HG03175 (cell line): Measurements from ENCODE around the gene TSSK6.
"Not testable (repeated sequence)": the region's sequence is repeated elsewhere in the genome, so short reads cannot be mapped to it uniquely, and the experiment has no call there.

Experiments
- ATAC-seq: cut with Tn5 transposase; IDR thresholded peaks from one replicate; pipeline ENCODE4 v1.9.1; 2021; ENCODE audit warnings: mild to moderate bottlenecking, moderate library complexity; ENCODE audit not compliant: unreplicated experiment

Gene TSSK6

GRCh38 chr19:19488875-19489690 is 26.3 kb downstream of the TSSK6 start:
- peak; percentile 73 for ATAC-seq

GRCh38 chr19:19487950-19488874 is 27.1 kb downstream of the TSSK6 start:
- no peak for ATAC-seq

DNA sequence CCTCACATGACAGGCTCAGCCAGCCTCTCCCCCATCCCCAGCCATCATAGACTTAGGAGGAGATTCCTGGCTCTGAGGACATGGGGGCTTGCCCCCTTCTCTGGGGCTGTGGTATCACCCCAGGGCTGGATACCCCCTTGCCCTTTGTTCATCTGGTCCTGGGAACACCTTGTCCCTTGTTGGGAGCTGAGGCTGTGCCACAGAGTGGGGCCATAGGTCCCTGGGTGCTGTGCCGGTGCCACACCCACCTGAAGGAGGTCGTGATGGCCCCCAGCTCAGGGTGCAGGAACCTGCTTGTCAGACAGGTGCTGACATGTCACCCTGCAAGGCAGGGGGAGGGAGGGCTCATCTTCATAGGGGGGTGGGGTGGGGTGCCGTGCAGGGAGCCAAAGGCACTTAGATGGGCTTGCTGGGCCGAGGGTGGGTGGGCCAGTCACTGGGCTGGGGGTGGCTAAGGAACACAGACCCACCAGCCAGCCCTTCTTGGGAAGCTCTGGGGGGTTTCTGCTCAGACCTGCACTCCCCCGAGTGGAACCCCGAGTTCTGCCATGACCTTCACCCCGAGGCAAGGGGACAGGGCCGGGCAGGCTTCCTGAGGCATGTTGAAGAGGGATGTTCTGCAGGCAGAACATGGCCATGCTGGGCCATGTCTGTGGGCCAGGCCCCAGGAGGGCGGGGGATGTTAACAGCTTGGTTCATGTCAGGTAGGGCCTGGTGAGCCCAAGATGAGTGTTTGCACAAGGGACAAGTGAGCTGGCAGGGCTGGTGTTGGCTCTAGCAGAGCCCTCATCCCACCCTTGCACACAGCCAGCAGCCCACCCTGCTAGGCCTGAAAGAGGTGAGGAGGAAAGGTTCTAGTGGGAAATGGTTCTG is 28.0 kb downstream of the TSSK6 start:
- no peak for ATAC-seq

GRCh38 chr19:19486343-19487076 is 28.8 kb downstream of the TSSK6 start:
- no peak for ATAC-seq

- no peak for ATAC-seq
Measured at GRCh38 chr19:19485998-19486290, 29.4 kb downstream of the TSSK6 start.

DNA sequence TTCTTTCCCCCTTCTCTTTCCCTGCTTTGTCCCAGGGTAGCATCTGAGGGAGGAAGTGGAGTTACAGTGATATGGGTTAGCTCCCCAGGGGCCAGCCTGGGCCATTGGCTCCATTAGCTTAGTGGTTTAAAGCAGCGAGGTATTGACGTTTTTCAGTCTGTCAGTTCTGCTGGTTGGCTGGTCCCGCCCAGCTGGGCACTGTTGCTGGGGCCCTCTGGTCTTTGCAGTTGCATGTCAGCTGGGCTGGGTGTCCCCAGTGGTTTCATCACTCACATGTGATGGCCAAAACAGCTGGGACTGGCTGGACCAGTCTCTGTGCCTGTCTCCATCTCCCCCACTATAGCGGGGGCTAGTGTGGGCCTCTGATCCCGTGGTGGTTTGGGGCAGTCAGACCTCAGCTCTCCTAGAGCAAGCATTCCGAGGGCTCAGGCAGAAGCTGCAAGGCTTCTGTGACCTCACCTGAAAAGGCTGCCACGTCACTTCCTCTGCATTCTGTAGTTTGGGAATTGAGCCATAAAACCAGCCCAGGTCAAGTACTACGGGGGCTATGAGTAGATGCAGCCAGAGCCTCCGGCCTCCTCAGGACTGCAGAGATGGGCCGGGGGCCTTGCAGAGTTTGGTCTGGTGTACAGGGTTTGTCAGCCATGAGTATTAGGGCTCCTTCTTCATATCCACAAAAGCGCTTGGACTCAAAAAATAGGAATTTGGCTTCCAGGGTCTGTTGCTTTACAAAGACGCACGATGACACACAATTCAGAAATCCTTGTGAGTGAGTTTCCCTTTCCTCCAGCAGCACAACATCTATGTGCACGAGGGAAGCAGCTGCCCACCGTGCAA is 30.0 kb downstream of the TSSK6 start:
- ATAC-seq: no peak

- no peak for ATAC-seq
Measured at GRCh38 chr19:19482809-19483596, 32.3 kb downstream of the TSSK6 start.

- ATAC-seq: no peak
Measured at GRCh38 chr19:19480688-19481087, 34.7 kb downstream of the TSSK6 start.

DNA sequence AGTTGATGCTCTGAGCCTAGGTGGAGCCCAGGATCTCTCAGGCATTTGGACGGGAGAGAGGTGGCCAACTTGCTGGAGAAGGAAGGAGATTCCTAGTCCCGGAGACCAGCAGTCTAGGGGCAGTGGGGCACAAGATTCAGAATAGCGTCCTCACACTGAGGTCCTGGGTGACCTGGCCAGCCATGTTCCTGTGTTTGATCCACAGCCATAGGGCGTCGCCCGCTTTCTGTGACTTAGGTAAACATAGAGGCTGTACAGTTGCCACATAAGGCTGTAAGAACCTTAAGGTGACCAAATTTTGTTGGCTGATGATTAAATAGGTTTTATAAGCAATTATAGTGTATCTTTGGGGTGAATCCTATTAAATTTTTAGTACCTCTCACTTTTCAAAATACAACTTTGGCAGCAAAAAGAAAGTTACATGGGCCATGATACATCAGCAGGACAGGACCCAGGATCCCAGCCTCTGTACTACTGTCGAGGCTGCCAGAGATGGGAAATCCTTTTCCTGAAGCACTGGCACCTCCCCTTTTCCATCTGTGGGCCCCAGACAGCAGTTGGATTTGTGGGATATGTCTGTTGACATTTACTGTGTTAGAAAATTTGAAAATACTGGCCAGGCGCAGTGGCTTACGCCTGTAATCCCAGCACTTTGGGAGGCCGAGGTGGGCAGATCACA is 37.5 kb downstream of the TSSK6 start:
- ATAC-seq: no peak

DNA sequence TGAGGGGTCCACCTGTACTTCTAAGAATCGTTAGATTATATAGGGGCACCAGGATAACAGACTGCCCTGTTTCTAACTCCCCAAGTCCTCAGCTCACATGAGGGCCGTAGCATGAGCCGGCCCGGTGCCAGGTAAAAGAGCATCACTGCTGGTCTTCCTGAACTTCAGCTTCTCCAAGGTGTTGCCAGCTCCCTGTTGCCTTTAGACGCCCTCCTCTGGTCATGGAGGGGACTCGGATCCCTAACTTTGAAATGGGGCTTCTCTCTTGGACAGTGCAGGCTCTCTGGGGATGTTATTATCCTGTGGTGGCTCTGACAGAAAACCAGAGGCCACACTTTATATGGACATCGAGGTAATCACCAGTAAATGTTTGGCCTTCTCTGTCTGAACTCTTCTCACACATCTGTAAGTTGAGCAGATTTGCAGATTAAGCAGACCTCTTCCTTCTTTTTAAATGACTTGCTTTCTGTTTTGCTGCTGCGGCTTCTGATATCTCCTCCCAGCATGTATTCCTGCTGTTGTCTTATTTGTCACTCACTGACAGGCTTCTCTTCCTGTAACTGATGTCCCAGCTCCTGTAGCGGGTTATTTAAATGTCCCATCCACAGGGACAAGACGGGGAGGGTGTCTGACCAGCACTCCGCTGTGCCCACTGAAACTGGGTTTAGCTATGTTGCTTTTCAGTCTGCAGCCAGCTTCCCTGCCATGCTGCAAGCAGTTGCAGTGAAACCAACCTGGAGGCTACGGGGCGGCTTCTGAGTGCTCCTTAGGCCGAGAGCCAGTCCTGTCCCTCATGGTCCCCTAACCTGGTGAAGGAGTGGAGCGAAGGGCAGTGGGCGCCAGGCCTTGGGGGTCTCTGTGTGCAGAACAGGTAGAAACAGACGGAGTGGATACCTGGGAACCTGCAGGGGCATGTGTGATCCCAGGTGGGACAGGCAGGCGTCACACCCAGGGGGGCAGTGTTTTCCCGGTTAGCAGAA is 39.2 kb downstream of the TSSK6 start:
- no peak for ATAC-seq

DNA sequence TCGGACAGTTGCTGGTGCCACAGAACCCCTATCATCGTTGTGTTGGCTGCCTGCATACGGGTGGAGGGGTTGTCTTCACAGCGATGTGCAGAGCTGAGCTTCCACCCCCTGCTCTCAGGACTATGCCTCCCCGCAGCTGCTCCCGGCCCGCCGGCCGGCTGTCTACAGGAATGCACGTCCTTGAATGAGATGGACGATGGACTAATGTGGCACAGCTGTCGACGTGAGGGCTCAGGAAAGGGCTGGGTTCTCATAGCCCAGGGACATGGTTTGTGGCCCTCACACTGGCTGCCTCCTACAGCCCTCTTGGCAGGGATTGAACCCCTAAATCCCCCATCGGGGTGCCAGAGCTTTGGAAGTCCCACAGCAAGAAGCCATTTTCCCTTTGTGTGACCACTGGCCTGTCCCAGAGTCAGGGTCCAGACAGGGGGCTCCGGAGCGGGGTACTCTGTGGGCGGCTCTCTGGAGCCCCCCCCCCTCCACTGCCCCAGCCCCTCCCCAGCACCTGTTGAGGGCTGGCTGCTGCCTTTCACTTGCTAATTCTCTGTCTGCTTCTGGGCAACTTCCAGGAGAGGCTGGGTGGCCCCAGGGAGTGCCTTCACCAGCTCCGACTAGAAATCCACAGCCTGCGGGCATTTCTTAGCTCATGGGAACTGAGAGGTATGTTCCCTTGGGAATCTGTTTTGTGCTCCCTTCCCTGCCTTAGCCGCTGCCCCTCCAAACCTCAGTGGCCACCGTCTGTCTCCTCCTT is 40.2 kb downstream of the TSSK6 start:
- no peak for ATAC-seq

DNA sequence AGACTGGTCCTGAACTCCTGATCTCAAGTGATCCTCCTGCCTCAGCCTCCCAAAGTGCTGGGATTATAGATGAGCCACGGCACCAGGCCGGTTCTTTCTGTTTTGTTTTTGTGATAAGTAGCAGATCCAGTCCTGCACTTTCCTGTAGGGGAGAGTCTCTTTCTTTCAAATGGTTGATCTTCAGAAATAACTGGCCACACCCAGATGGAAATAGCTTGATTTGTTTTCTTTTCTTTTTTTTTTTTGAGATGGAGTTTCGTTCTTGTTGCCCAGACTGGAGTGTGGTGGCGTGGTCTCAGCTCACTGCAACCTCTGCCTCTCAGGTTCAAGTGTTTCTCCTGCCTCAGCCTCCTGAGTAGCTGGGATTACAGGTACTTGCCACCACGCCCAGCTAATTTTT is 43.2 kb downstream of the TSSK6 start:
- ATAC-seq: not testable (repeated sequence)

DNA sequence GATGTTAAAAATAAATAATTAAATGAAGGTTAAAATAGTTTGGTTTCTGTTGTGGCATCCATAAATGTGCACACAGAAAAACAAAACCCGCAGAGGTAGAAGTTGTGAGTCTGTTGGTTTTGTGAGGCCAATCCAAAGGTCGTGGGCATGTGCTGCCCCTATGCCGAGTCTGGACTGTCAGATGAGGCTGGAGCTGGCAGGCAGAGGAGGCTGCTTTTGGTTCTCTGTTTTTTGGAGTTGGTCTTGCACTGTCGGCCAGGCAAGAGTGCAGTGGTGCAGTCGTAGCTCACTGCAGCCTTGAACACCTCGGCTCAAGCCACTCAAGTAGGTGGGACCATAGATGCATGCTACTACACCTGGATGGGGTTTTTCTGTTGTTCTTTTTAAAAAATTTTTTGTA is 43.7 kb downstream of the TSSK6 start:
- ATAC-seq: no peak

DNA sequence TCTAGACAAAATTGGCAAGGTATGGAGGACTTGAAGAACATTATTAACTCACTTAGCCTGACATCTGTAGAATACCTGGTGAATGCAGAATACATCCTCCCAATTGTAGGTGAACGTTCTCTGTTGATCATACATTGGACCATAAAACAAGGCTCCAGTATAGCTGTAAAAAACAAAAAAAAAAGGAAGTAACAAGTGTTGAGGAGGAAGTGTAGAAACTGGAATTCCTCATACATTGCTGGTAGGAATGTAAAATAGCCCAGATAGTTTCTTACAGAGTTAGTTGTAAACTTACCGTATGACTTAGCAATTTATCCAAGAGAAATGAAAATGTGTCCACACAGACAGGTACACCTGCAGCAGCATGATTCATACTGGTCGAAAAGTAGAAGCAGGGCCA is 44.8 kb downstream of the TSSK6 start:
- no peak for ATAC-seq

DNA sequence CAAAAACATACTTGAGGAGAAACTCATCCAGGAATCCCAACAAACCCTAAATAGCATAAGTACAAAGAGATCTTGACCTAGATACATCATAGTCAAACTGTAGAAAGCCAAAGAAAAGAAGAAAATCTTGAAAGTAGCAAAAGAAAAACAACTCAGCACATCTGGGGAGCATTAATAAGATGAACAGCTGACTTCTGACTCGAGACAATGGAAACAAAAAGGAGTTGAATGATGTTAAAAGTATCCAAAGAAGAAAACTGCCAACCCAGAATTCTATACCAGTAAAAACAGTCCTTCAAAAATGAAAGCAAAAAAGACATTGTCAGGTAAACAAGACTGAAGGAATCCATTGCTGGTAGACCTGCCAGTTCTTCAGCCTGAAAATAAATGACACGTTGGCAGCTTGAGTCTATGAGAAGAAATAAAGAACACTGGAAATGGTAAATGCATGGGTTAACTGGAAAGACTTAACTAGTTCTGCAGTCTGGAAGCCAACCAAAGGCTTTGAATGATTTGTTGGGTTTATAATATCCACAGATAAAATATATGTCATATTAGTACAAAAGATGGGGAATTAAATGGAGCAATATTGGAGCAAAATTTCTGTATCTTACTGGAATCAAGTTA is 46.8 kb downstream of the TSSK6 start:
- no peak for ATAC-seq

GRCh38 chr19:19466201-19466600 is 49.1 kb downstream of the TSSK6 start:
- no peak for ATAC-seq
